Motor neuron (in vitro differentiated cells): ENCODE data around the gene PIGB. TPM values are rescaled to one million over a fixed set of nuclear protein-coding genes. Genes with fewer than 3 reads are reported as not detected.
A peak's percentile ranks its signal among the peaks of the same experiment; 100 is the strongest.

Experiments
- ATAC-seq, 8 experiments: fragments of 200-7000 bp; cut with Tn5 transposase; replicated peaks in 6 of 8; 2 replicates each; pipeline ENCODE4 v1.8.0; 2021; ENCODE audit warnings: mild to moderate bottlenecking in 8 of 8, moderate library complexity in 8 of 8
- H3K27ac ChIP-seq, 2 donors: fragments of 250-450 bp; sonication (Bioruptor Pico); 2 replicates each; pipeline ENCODE4 v1.9.0; 2021; ENCODE audit warnings: antibody characterized with exemption in 2 of 2, mild to moderate bottlenecking in 2 of 2, moderate library complexity in 1 of 2
- H3K4me1 ChIP-seq, 2 donors: fragments of 250-450 bp; sonication (Bioruptor Pico); replicated peaks in 1 of 2; 2 replicates each; pipeline ENCODE4 v1.6.1; 2021; ENCODE audit warnings: antibody characterized with exemption in 2 of 2, mild to moderate bottlenecking in 2 of 2, moderate library complexity in 1 of 2
- H3K4me3 ChIP-seq, 5 donors: fragments of 250-450 bp; sonication (Bioruptor Pico); 2 replicates each; pipeline ENCODE4 v1.9.0; 2021; ENCODE audit warnings: antibody characterized with exemption in 5 of 5, mild to moderate bottlenecking in 5 of 5, moderate library complexity in 4 of 5
- in situ Hi-C, 9 experiments: fragments of 400-800 bp; cut with MboI; loops; one replicate each; pipeline ENCODE4 v1.15.0; 2021; ENCODE audit warnings: low sequenced_read_pairs in 9 of 9, low pct_unique_long_range_greater_than_20kb in 2 of 9; ENCODE audit not compliant: unreplicated experiment in 9 of 9
- total RNA-seq, 8 experiments: library from RNA; unstranded; fragments of 300-600 nt; gene quantifications; 2 replicates each; pipeline versions ENCODE4 v1.2.3 to v1.2.4, GENCODE V29; 2022

PIGB gene
- total RNA-seq, 8 experiments from 2014 or later = 5.4 to 20.9 (median 11.1) TPM

DNA sequence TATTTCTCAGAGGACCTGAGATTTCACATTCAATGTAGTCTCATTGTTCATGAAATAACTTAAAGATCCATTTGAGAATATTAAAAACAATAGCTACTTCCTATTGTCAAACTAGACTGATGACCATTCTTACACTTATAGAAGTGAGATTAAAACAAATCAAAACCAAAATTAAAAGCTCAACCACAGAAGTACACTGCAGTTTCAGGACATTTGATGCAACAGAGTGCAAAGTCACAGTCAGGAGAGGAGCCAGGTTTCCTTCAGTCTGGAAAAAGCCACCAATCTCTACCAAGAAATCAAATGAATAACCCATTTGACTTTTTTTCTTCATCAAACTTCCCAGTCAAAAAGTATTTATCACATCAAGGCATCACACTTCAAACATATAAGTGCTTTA lies 83.7 kb downstream of the PIGB start:
- peak overlapping the region in 1 of 2 donors; percentile 79 for H3K27ac ChIP-seq
- ATAC-seq = no peak
- H3K4me3 ChIP-seq = peak overlapping the region in 2 of 5 donors; percentile 5 to 23
- in situ Hi-C loops = no loop called here
- H3K4me1 ChIP-seq = peaks cover 18 to 28% of the 10 kb centered on the region in 2 donors

DNA sequence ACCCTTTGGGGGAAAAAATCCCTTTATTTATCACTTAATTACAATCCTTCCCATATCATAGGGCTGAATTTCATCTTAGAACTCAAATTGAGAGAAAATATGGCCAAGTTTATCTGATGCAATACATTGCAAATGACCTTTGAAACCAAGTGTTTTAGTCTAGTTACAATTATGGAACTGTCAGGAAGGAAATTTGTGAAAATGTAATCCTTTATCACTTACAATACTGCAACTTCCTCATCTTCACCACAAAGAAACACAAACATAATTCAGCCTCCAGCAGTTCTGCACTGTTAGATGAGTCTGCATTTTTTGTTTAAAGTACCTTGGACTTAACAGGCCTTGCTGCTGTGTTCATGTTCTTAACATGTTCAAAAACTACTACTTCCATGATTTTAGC lies 84.5 kb downstream of the PIGB start:
- Histone ChIP-seq H3K27ac (peak overlapping the region; percentile 71 to 79), H3K4me1 (peaks cover 18 to 28% of the 10 kb centered on the region in 2 donors), H3K4me3 (peak overlapping the region in 4 of 5 donors; percentile 5 to 23 (median 11))
- in situ Hi-C loops = no loop called here
- ATAC-seq = no peak

Other genes starting within 250 kb of the PIGB start
- 100 to 1,000 TPM in 7 of 8 experiments, 10 to 100 TPM in 1; 90.5 to 172 (median 132) TPM for gene RSL24D1, start 122.3 kb upstream of the PIGB start, total RNA-seq
- 1 to 10 TPM; 1.6 to 6.1 (median 3.6) TPM for gene RAB27A, start 29.4 kb upstream of the PIGB start, total RNA-seq
- 10 to 100 TPM; 10.8 to 19.7 (median 15.0) TPM for gene PIGBOS1, start 99 bp upstream of the PIGB start, total RNA-seq
- gene CCPG1, start 89.1 kb downstream of the PIGB start, total RNA-seq = 100 to 1,000 TPM in 1 of 8 experiments, 10 to 100 TPM in 7; 18.1 to 220 (median 47.9) TPM
- gene PIERCE2, start 89.3 kb downstream of the PIGB start, total RNA-seq = 10 to 100 TPM in 3 of 8 experiments, 1 to 10 TPM in 5; 3.9 to 25.2 (median 8.9) TPM
- 10 to 100 TPM in 1 of 8 experiments, 1 to 10 TPM in 7; 4.1 to 19.6 (median 6.0) TPM for gene DNAAF4, start 189.0 kb downstream of the PIGB start, total RNA-seq